NCI-H510A (cell line): ENCODE data around the gene PML.
"Not testable (repeated sequence)": the region's sequence is repeated elsewhere in the genome, so short reads cannot be mapped to it uniquely, and the experiment has no call there.

Source experiments
- DNase-seq: peaks from one replicate; lab custom pipeline; 2025; lab: John Stamatoyannopoulos, UW

The PML gene

GRCh38 chr15:74040109-74040850 is 45.8 kb downstream of the PML start:
- no peak for DNase-seq

- DNase-seq, result no peak
Observed at GRCh38 chr15:74041311-74041756, 46.8 kb downstream of the PML start.

GRCh38 chr15:74041777-74042435 is 47.4 kb downstream of the PML start:
- DNase-seq, result no peak

GRCh38 chr15:74042603-74043424 is 48.3 kb downstream of the PML start:
- no peak for DNase-seq

GRCh38 chr15:74043425-74044266 is 49.1 kb downstream of the PML start:
- DNase-seq, result no peak

GRCh38 chr15:74044267-74045110 is 50.0 kb downstream of the PML start:
- DNase-seq, result no peak

- DNase-seq, result no peak
Observed at GRCh38 chr15:74045184-74045583, 50.7 kb downstream of the PML start.

- DNase-seq, result no peak
Observed at GRCh38 chr15:74045636-74046274, 51.2 kb downstream of the PML start.

- no peak for DNase-seq
Observed at GRCh38 chr15:74046275-74046674, 51.8 kb downstream of the PML start.

- DNase-seq, result no peak
Observed at GRCh38 chr15:74050127-74050526, 55.6 kb downstream of the PML start.

GRCh38 chr15:74050556-74051234 is 56.2 kb downstream of the PML start:
- no peak for DNase-seq

- not testable (repeated sequence) for DNase-seq
Observed at GRCh38 chr15:74052271-74053260, 58.0 kb downstream of the PML start.

- DNase-seq, result no peak
Observed at GRCh38 chr15:74053517-74053916, 59.0 kb downstream of the PML start.

- peak; percentile 54 for DNase-seq
Observed at GRCh38 chr15:74053941-74054529, 59.5 kb downstream of the PML start.

GRCh38 chr15:74055804-74056203 is 61.3 kb downstream of the PML start:
- DNase-seq, result no peak

GRCh38 chr15:74056330-74056729 is 61.8 kb downstream of the PML start:
- not testable (repeated sequence) for DNase-seq

GRCh38 chr15:74059050-74059833 is 64.7 kb downstream of the PML start:
- DNase-seq, result not testable (repeated sequence)
